GM12873 (cell line): ENCODE measurements around the gene FBXL19.

Experiments used
- TF ChIP-seq, protein P1 (sequence below): IDR thresholded peaks from 2 replicates; pipeline ENCODE4 v1.5.1; 2012; ENCODE audit warnings: low read depth, mild to moderate bottlenecking, moderate library complexity, low read length, control low read depth; ENCODE audit not compliant: insufficient read depth; ENCODE audit errors: missing control alignments

The FBXL19 gene

GRCh38 chr16:30925995-30926811 lies 2.8 kb downstream of the FBXL19 start:
- TF ChIP-seq, protein P1, sequence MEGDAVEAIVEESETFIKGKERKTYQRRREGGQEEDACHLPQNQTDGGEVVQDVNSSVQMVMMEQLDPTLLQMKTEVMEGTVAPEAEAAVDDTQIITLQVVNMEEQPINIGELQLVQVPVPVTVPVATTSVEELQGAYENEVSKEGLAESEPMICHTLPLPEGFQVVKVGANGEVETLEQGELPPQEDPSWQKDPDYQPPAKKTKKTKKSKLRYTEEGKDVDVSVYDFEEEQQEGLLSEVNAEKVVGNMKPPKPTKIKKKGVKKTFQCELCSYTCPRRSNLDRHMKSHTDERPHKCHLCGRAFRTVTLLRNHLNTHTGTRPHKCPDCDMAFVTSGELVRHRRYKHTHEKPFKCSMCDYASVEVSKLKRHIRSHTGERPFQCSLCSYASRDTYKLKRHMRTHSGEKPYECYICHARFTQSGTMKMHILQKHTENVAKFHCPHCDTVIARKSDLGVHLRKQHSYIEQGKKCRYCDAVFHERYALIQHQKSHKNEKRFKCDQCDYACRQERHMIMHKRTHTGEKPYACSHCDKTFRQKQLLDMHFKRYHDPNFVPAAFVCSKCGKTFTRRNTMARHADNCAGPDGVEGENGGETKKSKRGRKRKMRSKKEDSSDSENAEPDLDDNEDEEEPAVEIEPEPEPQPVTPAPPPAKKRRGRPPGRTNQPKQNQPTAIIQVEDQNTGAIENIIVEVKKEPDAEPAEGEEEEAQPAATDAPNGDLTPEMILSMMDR = no peak

- TF ChIP-seq, protein P1 = no peak
These were observed 3.8 kb downstream of the FBXL19 start for GRCh38 chr16:30926937-30927788.

DNA sequence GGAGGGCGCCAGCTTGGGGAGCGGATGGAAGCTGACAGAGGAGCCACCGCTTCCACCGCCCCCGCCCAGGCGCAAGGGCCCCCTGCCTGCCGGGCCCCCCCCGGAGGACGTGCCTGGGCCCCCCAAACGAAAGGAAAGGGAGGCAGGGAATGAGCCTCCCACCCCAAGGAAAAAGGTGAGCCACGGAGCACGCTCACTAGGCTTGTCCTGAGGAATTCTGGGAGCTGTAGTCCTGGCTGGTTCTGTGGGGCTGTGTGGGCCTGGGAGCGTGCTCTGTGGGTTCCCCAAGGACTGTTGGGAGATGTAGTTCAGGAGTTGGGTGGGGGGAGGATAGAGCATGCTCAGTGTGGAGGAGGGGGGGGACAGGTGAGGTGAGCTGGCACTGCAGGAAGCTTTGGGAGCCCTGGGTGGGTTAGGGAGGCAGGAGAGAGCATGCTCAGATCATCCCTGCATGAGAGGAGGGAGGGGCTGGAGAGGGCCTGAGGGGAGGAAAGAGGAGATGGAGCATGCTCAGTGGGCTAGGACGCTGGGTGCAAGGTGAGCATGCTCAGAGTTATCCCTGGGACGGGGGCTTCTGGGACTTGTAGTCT lies 4.5 kb downstream of the FBXL19 start:
- TF ChIP-seq, protein P1 = no peak

DNA sequence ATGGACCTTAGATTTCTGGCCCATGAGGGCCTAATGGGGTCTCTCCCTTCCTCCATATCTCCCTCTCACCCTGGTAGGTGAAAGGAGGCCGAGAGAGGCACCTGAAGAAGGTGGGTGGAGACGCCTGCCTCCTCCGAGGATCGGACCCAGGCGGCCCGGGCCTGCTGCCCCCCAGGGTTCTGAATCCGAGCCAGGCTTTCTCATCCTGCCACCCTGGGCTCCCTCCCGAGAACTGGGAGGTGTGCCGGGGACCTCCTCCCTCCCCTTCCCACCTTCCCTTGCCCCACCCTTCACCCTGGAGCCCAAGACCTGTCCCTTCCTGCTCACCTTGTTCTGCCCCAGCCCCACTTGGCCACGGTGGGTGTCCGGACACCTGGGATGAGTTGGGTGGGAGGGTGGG lies 5.0 kb downstream of the FBXL19 start:
- TF ChIP-seq, protein P1 = no peak

GRCh38 chr16:30929167-30929566 lies 5.8 kb downstream of the FBXL19 start:
- TF ChIP-seq, protein P1 = no peak

DNA sequence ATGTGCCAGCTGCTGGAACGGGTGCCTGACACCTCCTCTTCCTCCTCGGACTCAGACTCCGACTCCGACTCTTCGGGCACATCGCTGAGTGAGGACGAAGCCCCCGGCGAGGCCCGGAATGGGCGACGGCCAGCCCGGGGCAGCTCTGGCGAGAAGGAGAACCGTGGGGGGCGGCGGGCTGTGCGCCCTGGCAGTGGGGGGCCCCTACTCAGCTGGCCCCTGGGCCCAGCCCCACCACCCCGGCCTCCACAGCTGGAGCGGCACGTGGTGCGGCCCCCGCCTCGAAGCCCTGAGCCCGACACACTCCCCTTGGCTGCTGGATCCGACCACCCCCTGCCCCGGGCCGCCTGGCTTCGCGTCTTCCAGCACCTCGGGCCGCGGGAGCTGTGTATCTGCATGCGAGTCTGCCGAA lies 6.8 kb downstream of the FBXL19 start:
- TF ChIP-seq, protein P1 = no peak
